HEK293 (cell line): ENCODE results near the gene SSBP1.

Experiments used
- BCL11B ChIP-seq: fragments of 450-650 bp; formaldehyde crosslinking; IDR thresholded peaks from 2 replicates; pipeline ENCODE4 v1.5.1; 2016; ENCODE audit warnings: low read depth, missing biosample characterization, missing genetic modification characterization
- MYNN ChIP-seq: fragments of 450-650 bp; formaldehyde crosslinking; IDR thresholded peaks from 2 replicates; pipeline ENCODE4 v1.5.1; 2016; ENCODE audit warnings: missing biosample characterization, missing genetic modification characterization, borderline replicate concordance
- RBAK ChIP-seq: fragments of 450-650 bp; formaldehyde crosslinking; IDR thresholded peaks from 2 replicates; pipeline ENCODE4 v1.5.1; 2016; ENCODE audit warnings: missing biosample characterization, missing genetic modification characterization
- ZFP69B ChIP-seq: fragments of 450-650 bp; formaldehyde crosslinking; IDR thresholded peaks from 2 replicates; pipeline ENCODE4 v1.5.1; 2016; ENCODE audit warnings: missing biosample characterization, missing genetic modification characterization
- ZNF10 ChIP-seq: fragments of 450-650 bp; formaldehyde crosslinking; IDR thresholded peaks from 2 replicates; pipeline ENCODE4 v1.5.1; 2017; ENCODE audit warnings: missing biosample characterization, missing genetic modification characterization
- ZNF140 ChIP-seq: fragments of 450-650 bp; formaldehyde crosslinking; IDR thresholded peaks from 2 replicates; pipeline ENCODE4 v1.5.1; 2016; ENCODE audit warnings: missing biosample characterization, missing genetic modification characterization
- ZNF248 ChIP-seq: fragments of 450-650 bp; formaldehyde crosslinking; IDR thresholded peaks from 2 replicates; pipeline ENCODE4 v1.5.1; 2017; ENCODE audit warnings: missing biosample characterization, missing genetic modification characterization
- ZNF426 ChIP-seq: fragments of 450-650 bp; formaldehyde crosslinking; IDR thresholded peaks from 2 replicates; pipeline ENCODE4 v1.5.1; 2017; ENCODE audit warnings: missing biosample characterization, missing genetic modification characterization, mild to moderate bottlenecking, inconsistent platforms, moderate library complexity
- ZNF514 ChIP-seq: fragments of 450-650 bp; formaldehyde crosslinking; IDR thresholded peaks from 2 replicates; pipeline ENCODE4 v1.5.1; 2016; ENCODE audit warnings: missing biosample characterization, missing genetic modification characterization
- ZNF530 ChIP-seq: fragments of 450-650 bp; formaldehyde crosslinking; IDR thresholded peaks from 2 replicates; pipeline ENCODE4 v1.5.1; 2016; ENCODE audit warnings: low read depth, missing biosample characterization, missing genetic modification characterization
- ZNF626 ChIP-seq: fragments of 450-650 bp; sonication (Bioruptor Pico); formaldehyde crosslinking; IDR thresholded peaks from 2 replicates; pipeline ENCODE4 v1.5.1; 2018; ENCODE audit warnings: missing biosample characterization, missing genetic modification characterization, inconsistent platforms
- ZNF707 ChIP-seq: fragments of 450-650 bp; formaldehyde crosslinking; IDR thresholded peaks from 2 replicates; pipeline ENCODE4 v1.5.1; 2016; ENCODE audit warnings: missing biosample characterization, missing genetic modification characterization
- ZNF768 ChIP-seq: fragments of 450-650 bp; formaldehyde crosslinking; IDR thresholded peaks from 2 replicates; pipeline ENCODE4 v1.5.1; 2018; ENCODE audit warnings: missing biosample characterization, mild to moderate bottlenecking, missing genetic modification characterization
- TF ChIP-seq, protein P1 (sequence below): fragments of 450-650 bp; formaldehyde crosslinking; IDR thresholded peaks from 2 replicates; pipeline ENCODE4 v1.5.1; 2016; ENCODE audit warnings: missing biosample characterization, missing genetic modification characterization
- TF ChIP-seq, protein P2 (sequence below): fragments of 450-650 bp; formaldehyde crosslinking; IDR thresholded peaks from 2 replicates; pipeline ENCODE4 v1.5.1; 2016; ENCODE audit warnings: missing biosample characterization, missing genetic modification characterization, borderline replicate concordance
- TF ChIP-seq, protein P3 (sequence below): fragments of 450-650 bp; formaldehyde crosslinking; IDR thresholded peaks from 2 replicates; pipeline ENCODE4 v1.5.1; 2016; ENCODE audit warnings: missing biosample characterization, missing genetic modification characterization
- TF ChIP-seq, protein P4 (sequence below): IDR thresholded peaks from 2 replicates; pipeline ENCODE4 v1.6.1; 2011; ENCODE audit warnings: mild to moderate bottlenecking, low read depth, low read length, borderline replicate concordance
- TF ChIP-seq, protein P5 (sequence below): fragments of 450-650 bp; formaldehyde crosslinking; IDR thresholded peaks from 2 replicates; pipeline ENCODE4 v1.5.0; 2017; ENCODE audit warnings: missing biosample characterization, missing genetic modification characterization, borderline replicate concordance
- TF ChIP-seq, protein P6 (sequence below): fragments of 450-650 bp; IDR thresholded peaks from 2 replicates; pipeline ENCODE4 v1.5.1; 2018; ENCODE audit warnings: missing biosample characterization, mild to moderate bottlenecking, missing genetic modification characterization
- TF ChIP-seq, protein P7 (sequence below): fragments of 450-650 bp; formaldehyde crosslinking; IDR thresholded peaks from 2 replicates; pipeline ENCODE4 v1.5.1; 2016; ENCODE audit warnings: missing biosample characterization, missing genetic modification characterization

Gene SSBP1

DNA sequence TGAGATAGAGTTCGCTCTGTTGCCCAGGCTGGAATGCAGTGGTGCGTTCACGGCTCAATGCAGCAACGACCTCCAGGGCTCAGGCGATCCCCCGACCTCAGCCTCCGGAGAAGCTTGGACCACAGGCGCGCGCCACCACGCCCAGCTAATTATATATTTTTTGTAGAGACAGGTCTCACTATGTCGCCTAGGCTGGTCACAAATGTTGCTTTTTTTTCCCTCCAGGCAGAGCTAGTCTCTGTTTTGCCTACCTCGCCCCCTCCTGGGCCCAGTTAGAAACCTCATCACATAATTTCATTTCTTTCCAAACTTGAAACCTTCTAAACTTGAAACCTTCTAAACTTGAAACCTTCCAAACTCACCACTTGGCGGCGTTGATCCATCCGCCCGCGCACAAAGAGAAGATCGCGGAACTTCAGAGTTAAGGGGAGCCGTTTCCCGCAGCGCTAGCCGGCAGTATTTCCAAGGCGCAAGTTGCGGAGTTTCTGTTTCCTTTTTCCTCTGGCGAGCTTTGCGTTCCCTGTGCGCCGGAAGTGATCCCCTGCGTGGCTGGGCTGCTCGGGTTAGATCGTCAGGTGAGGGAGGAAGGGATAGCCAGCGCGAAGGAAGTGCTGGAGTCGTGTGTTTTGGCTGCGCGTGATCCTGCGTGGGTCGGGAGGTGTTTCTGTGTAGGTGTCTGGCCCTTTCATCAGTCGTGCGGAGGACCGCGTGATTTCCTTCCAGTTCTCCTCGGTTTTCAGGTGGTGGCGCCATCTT lies at the start of gene SSBP1 (continued):
- TF ChIP-seq, protein P1, sequence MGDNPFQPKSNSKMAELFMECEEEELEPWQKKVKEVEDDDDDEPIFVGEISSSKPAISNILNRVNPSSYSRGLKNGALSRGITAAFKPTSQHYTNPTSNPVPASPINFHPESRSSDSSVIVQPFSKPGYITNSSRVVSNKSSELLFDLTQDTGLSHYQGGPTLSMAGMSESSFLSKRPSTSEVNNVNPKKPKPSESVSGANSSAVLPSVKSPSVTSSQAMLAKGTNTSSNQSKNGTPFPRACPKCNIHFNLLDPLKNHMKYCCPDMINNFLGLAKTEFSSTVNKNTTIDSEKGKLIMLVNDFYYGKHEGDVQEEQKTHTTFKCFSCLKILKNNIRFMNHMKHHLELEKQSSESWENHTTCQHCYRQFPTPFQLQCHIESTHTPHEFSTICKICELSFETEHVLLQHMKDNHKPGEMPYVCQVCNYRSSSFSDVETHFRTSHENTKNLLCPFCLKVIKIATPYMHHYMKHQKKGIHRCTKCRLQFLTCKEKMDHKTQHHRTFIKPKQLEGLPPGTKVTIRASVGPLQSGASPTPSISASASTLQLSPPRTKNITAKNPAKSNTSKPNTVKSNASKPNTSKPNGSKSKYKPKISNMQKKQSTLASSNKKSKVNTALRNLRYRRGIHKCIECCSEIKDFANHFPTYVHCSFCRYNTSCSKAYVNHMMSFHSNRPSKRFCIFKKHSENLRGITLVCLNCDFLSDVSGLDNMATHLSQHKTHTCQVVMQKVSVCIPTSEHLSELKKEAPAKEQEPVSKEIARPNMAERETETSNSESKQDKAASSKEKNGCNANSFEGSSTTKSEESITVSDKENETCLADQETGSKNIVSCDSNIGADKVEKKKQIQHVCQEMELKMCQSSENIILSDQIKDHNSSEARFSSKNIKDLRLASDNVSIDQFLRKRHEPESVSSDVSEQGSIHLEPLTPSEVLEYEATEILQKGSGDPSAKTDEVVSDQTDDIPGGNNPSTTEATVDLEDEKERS: no peak
- TF ChIP-seq, protein P2, sequence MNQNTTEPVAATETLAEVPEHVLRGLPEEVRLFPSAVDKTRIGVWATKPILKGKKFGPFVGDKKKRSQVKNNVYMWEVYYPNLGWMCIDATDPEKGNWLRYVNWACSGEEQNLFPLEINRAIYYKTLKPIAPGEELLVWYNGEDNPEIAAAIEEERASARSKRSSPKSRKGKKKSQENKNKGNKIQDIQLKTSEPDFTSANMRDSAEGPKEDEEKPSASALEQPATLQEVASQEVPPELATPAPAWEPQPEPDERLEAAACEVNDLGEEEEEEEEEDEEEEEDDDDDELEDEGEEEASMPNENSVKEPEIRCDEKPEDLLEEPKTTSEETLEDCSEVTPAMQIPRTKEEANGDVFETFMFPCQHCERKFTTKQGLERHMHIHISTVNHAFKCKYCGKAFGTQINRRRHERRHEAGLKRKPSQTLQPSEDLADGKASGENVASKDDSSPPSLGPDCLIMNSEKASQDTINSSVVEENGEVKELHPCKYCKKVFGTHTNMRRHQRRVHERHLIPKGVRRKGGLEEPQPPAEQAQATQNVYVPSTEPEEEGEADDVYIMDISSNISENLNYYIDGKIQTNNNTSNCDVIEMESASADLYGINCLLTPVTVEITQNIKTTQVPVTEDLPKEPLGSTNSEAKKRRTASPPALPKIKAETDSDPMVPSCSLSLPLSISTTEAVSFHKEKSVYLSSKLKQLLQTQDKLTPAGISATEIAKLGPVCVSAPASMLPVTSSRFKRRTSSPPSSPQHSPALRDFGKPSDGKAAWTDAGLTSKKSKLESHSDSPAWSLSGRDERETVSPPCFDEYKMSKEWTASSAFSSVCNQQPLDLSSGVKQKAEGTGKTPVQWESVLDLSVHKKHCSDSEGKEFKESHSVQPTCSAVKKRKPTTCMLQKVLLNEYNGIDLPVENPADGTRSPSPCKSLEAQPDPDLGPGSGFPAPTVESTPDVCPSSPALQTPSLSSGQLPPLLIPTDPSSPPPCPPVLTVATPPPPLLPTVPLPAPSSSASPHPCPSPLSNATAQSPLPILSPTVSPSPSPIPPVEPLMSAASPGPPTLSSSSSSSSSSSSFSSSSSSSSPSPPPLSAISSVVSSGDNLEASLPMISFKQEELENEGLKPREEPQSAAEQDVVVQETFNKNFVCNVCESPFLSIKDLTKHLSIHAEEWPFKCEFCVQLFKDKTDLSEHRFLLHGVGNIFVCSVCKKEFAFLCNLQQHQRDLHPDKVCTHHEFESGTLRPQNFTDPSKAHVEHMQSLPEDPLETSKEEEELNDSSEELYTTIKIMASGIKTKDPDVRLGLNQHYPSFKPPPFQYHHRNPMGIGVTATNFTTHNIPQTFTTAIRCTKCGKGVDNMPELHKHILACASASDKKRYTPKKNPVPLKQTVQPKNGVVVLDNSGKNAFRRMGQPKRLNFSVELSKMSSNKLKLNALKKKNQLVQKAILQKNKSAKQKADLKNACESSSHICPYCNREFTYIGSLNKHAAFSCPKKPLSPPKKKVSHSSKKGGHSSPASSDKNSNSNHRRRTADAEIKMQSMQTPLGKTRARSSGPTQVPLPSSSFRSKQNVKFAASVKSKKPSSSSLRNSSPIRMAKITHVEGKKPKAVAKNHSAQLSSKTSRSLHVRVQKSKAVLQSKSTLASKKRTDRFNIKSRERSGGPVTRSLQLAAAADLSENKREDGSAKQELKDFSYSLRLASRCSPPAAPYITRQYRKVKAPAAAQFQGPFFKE (tag by site-specific recombination): no peak
- TF ChIP-seq ZNF707 (no peak), ZNF140 (tag by site-specific recombination) (no peak), ZNF10 (tag by site-specific recombination) (peak; percentile 98), BCL11B (tag by site-specific recombination) (no peak), RBAK (tag by site-specific recombination) (no peak), ZNF768 (tag by site-specific recombination) (no peak), ZNF626 (tag by site-specific recombination) (peak; percentile 95; the same call in 1 of the 2 replicates), ZFP69B (peak; percentile 86), ZNF426 (no peak), MYNN (tag by site-specific recombination) (0 out of 2 replicates have a peak, but pooled peaks have one; percentile 30), ZNF248 (tag by site-specific recombination) (no peak), ZNF514 (no peak), ZNF530 (tag by site-specific recombination) (no peak)
- TF ChIP-seq, protein P3, sequence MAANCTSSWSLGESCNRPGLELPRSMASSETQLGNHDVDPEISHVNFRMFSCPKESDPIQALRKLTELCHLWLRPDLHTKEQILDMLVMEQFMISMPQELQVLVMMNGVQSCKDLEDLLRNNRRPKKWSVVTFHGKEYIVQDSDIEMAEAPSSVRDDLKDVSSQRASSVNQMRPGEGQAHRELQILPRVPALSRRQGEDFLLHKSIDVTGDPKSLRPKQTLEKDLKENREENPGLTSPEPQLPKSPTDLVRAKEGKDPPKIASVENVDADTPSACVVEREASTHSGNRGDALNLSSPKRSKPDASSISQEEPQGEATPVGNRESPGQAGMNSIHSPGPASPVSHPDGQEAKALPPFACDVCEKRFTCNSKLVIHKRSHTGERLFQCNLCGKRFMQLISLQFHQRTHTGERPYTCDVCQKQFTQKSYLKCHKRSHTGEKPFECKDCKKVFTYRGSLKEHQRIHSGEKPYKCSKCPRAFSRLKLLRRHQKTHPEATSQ: peak; percentile 91
- TF ChIP-seq, protein P4, sequence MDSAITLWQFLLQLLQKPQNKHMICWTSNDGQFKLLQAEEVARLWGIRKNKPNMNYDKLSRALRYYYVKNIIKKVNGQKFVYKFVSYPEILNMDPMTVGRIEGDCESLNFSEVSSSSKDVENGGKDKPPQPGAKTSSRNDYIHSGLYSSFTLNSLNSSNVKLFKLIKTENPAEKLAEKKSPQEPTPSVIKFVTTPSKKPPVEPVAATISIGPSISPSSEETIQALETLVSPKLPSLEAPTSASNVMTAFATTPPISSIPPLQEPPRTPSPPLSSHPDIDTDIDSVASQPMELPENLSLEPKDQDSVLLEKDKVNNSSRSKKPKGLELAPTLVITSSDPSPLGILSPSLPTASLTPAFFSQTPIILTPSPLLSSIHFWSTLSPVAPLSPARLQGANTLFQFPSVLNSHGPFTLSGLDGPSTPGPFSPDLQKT: no peak
- TF ChIP-seq, protein P5, sequence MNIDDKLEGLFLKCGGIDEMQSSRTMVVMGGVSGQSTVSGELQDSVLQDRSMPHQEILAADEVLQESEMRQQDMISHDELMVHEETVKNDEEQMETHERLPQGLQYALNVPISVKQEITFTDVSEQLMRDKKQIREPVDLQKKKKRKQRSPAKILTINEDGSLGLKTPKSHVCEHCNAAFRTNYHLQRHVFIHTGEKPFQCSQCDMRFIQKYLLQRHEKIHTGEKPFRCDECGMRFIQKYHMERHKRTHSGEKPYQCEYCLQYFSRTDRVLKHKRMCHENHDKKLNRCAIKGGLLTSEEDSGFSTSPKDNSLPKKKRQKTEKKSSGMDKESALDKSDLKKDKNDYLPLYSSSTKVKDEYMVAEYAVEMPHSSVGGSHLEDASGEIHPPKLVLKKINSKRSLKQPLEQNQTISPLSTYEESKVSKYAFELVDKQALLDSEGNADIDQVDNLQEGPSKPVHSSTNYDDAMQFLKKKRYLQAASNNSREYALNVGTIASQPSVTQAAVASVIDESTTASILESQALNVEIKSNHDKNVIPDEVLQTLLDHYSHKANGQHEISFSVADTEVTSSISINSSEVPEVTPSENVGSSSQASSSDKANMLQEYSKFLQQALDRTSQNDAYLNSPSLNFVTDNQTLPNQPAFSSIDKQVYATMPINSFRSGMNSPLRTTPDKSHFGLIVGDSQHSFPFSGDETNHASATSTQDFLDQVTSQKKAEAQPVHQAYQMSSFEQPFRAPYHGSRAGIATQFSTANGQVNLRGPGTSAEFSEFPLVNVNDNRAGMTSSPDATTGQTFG (tag by site-specific recombination): peak; percentile 27; the same call in 1 of the 2 replicates
- TF ChIP-seq, protein P6, sequence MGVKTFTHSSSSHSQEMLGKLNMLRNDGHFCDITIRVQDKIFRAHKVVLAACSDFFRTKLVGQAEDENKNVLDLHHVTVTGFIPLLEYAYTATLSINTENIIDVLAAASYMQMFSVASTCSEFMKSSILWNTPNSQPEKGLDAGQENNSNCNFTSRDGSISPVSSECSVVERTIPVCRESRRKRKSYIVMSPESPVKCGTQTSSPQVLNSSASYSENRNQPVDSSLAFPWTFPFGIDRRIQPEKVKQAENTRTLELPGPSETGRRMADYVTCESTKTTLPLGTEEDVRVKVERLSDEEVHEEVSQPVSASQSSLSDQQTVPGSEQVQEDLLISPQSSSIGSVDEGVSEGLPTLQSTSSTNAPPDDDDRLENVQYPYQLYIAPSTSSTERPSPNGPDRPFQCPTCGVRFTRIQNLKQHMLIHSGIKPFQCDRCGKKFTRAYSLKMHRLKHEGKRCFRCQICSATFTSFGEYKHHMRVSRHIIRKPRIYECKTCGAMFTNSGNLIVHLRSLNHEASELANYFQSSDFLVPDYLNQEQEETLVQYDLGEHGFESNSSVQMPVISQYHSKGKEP: peak; percentile 83
- TF ChIP-seq, protein P7, sequence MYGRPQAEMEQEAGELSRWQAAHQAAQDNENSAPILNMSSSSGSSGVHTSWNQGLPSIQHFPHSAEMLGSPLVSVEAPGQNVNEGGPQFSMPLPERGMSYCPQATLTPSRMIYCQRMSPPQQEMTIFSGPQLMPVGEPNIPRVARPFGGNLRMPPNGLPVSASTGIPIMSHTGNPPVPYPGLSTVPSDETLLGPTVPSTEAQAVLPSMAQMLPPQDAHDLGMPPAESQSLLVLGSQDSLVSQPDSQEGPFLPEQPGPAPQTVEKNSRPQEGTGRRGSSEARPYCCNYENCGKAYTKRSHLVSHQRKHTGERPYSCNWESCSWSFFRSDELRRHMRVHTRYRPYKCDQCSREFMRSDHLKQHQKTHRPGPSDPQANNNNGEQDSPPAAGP (tag by site-specific recombination): peak; percentile 93
